ENCODE data around the gene SUDS3.
A peak's percentile ranks its signal among the peaks of the same experiment; 100 is the strongest.
"Not testable (repeated sequence)": the region's sequence is repeated elsewhere in the genome, so short reads cannot be mapped to it uniquely, and the experiment has no call there.

SUDS3 gene

GRCh38 chr12:118397708-118398440 lies 21.5 kb downstream of the SUDS3 start:
- no peak for DNase-seq (ENCODE audit: low spot score)

- no peak for DNase-seq (ENCODE audit: low spot score)
Observed at GRCh38 chr12:118398524-118398923, 22.2 kb downstream of the SUDS3 start.

GRCh38 chr12:118398940-118399339 lies 22.6 kb downstream of the SUDS3 start:
- no peak for DNase-seq (ENCODE audit: low spot score)

- no peak for DNase-seq (ENCODE audit: low spot score)
Observed at GRCh38 chr12:118402251-118402650, 25.9 kb downstream of the SUDS3 start.

- DNase-seq (ENCODE audit: low spot score): peak; percentile 81
Observed at GRCh38 chr12:118404876-118405521, 28.6 kb downstream of the SUDS3 start.

GRCh38 chr12:118408241-118408640 lies 31.9 kb downstream of the SUDS3 start:
- not testable (repeated sequence) for DNase-seq (ENCODE audit: low spot score)

GRCh38 chr12:118409834-118410233 lies 33.5 kb downstream of the SUDS3 start:
- peak; percentile 85 for DNase-seq (ENCODE audit: low spot score)

GRCh38 chr12:118417942-118418341 lies 41.6 kb downstream of the SUDS3 start:
- DNase-seq (ENCODE audit: low spot score): no peak

GRCh38 chr12:118418385-118419057 lies 42.2 kb downstream of the SUDS3 start:
- DNase-seq (ENCODE audit: low spot score): no peak

GRCh38 chr12:118420673-118421072 lies 44.3 kb downstream of the SUDS3 start:
- no peak for DNase-seq (ENCODE audit: low spot score)

- no peak for DNase-seq (ENCODE audit: low spot score)
Observed at GRCh38 chr12:118424884-118425283, 48.5 kb downstream of the SUDS3 start.

- no peak for DNase-seq (ENCODE audit: low spot score)
Observed at GRCh38 chr12:118425364-118425763, 49.0 kb downstream of the SUDS3 start.

- no peak for DNase-seq (ENCODE audit: low spot score)
Observed at GRCh38 chr12:118427819-118428218, 51.5 kb downstream of the SUDS3 start.

GRCh38 chr12:118428643-118429042 lies 52.3 kb downstream of the SUDS3 start:
- DNase-seq (ENCODE audit: low spot score): no peak

GRCh38 chr12:118429688-118430383 lies 53.5 kb downstream of the SUDS3 start:
- no peak for DNase-seq (ENCODE audit: low spot score)

- no peak for DNase-seq (ENCODE audit: low spot score)
Observed at GRCh38 chr12:118430516-118430915, 54.2 kb downstream of the SUDS3 start.

GRCh38 chr12:118432812-118433545 lies 56.6 kb downstream of the SUDS3 start:
- no peak for DNase-seq (ENCODE audit: low spot score)

GRCh38 chr12:118436002-118436730 lies 59.8 kb downstream of the SUDS3 start:
- DNase-seq (ENCODE audit: low spot score): peak; percentile 33

GRCh38 chr12:118436986-118437385 lies 60.6 kb downstream of the SUDS3 start:
- no peak for DNase-seq (ENCODE audit: low spot score)

GRCh38 chr12:118439068-118439467 lies 62.7 kb downstream of the SUDS3 start:
- DNase-seq (ENCODE audit: low spot score): no peak

GRCh38 chr12:118446247-118446646 lies 69.9 kb downstream of the SUDS3 start:
- no peak for DNase-seq (ENCODE audit: low spot score)
